Left cardiac atrium (tissue), 4 donors: ENCODE data around the gene MICALL2. TPM values are rescaled to one million over a fixed set of nuclear protein-coding genes. Genes with fewer than 3 reads are reported as not detected.

Source experiments
- ATAC-seq, 2 donors: fragments of 200-7000 bp; cut with Tn5 transposase; one replicate each; pipeline ENCODE4 v1.9.1; 2020; ENCODE audit warnings: mild to moderate bottlenecking in 2 of 2, moderate library complexity in 2 of 2
- DNase-seq: peaks from one replicate; pipeline ENCODE4 v3.0.0-alpha.2; 2020
- intact Hi-C, 2 donors: fragments of 100-400 bp; cut with DNase I; formaldehyde crosslinking; loops; one replicate each; pipeline versions ENCODE4 v1.14.1 to v1.15.1; 2022 to 2023
- total RNA-seq, 2 donors: library from RNA; stranded (reverse); fragmentation: NEBNext Ultra II Directional; extraction: Animal tissue kit (Norgen Biotek cat#: 25700); gene quantifications; one replicate each; pipeline ENCODE4 v1.2.1, GENCODE V29; 2021
- donor health status: DM: no; HTN: yes; CAD: no.
- donor health status: DM: no; HTN: yes; CAD: no; lungs with severe emphysema.
- donor health status: DM: yes; HTN: yes; CAD: no.
- donor health status: Dilated cardiomyopathy.

MICALL2 gene
- total RNA-seq, 2 donors from 2014 or later = 9.9 to 21.8 TPM

- intact Hi-C loops = no loop called here
- ATAC-seq = no peak
These were observed 71.1 kb downstream of the MICALL2 start for GRCh38 chr7:1388021-1388702.

GRCh38 chr7:1387261-1387660 is 72.0 kb downstream of the MICALL2 start:
- intact Hi-C loops = no loop called here
- ATAC-seq (no peak), DNase-seq (no peak)

More at GRCh38 chr7:1388021-1388702, 71.1 kb downstream of the MICALL2 start:
- DNase-seq = no peak

- no peak for DNase-seq
- no peak for ATAC-seq
These were observed 72.5 kb downstream of the MICALL2 start for GRCh38 chr7:1386623-1387220.

GRCh38 chr7:1385809-1386622 is 73.3 kb downstream of the MICALL2 start:
- no peak for ATAC-seq
- DNase-seq = no peak
- intact Hi-C loops = no loop called here

More at GRCh38 chr7:1386623-1387220, 72.5 kb downstream of the MICALL2 start:
- intact Hi-C loops = no loop called here

- intact Hi-C loops = no loop called here
- ATAC-seq = no peak
- DNase-seq = no peak
These were observed 74.0 kb downstream of the MICALL2 start for GRCh38 chr7:1385086-1385808.

Other genes starting within 250 kb of the MICALL2 start
- not detected for gene UNCX, start 226.6 kb downstream of the MICALL2 start, total RNA-seq
- gene INTS1, start 44.9 kb upstream of the MICALL2 start, total RNA-seq = 10 to 100 TPM; 26.9 to 42.4 TPM
- gene MAFK, start 71.2 kb upstream of the MICALL2 start, total RNA-seq = 10 to 100 TPM; 43.6 to 73.1 TPM
- gene TMEM184A, start 96.7 kb upstream of the MICALL2 start, total RNA-seq = under 1 TPM; 0.18 to 0.31 TPM
- gene PSMG3, start 110.6 kb upstream of the MICALL2 start, total RNA-seq = 10 to 100 TPM; 14.3 to 15.0 TPM
- 1 to 10 TPM; 6.0 to 9.5 TPM for gene ELFN1, start 210.8 kb upstream of the MICALL2 start, total RNA-seq